K562 (cell line): ENCODE data around the gene PRKAR2B. TPM values are rescaled to one million over a fixed set of nuclear protein-coding genes. Genes with fewer than 3 reads are reported as not detected.
A peak's percentile ranks its signal among the peaks of the same experiment; 100 is the strongest.

Experiments used
- ATAC-seq: fragments of 200-7000 bp; cut with Tn5 transposase; 3 replicates; pipeline ENCODE4 v1.9.1; 2020; ENCODE audit warnings: moderate library complexity
- BruUV-seq: library from RNA; stranded (reverse); fragments of 400-500 nt; replicated peaks from 2 replicates; lab custom pipeline; 2021; lab: Mats Ljungman, UMichigan
- CTCF ChIA-PET: fragments of 300-600 bp; formaldehyde crosslinking; extraction: SDS; loops from one replicate; lab custom pipeline; 2021; ENCODE audit warnings: low intra/inter-chr PET ratio; lab: Yijun Ruan, JAX
- POLR2A ChIA-PET: fragments of 300-600, 350-650 bp; sonication (Branson Sonifier 250); formaldehyde crosslinking; extraction: SDS; loops from one replicate; lab custom pipeline; 2021; ENCODE audit warnings: antibody characterized with exemption, inconsistent platforms; lab: Yijun Ruan, JAX
- DNase-seq, 4 experiments: peaks; one replicate each; pipeline versions ENCODE4 v3.0.0 to v3.0.0-alpha.2; 2011 to 2018; ENCODE audit warnings: low spot score in 3 of 4, mixed read lengths in 3 of 4; ENCODE audit errors: extremely low read depth in 1 of 4
- FAIRE-seq: peaks from 2 replicates; lab custom pipeline; 2011; peaks lifted over from hg19 to GRCh38; lab: Jason Lieb, UNC
- H2AFZ ChIP-seq: 2 replicates; pipeline ENCODE4 v1.6.0; 2011; ENCODE audit warnings: low read depth, low read length, control low read depth, inconsistent platforms
- H3K27ac ChIP-seq: fragments of 200-600 bp; 3 replicates; pipeline ENCODE4 v1.8.0; 2011; ENCODE audit warnings: low read depth, mild to moderate bottlenecking, control low read depth, inconsistent platforms, low read length, moderate library complexity, mixed read lengths; ENCODE audit errors: extremely low read depth
- H3K27me3 ChIP-seq, 2 experiments: fragments of 300-600 bp in 1 of 2; 2 replicates in 1 of 2; 3 replicates in 1 of 2; pipeline versions ENCODE4 v1.6.0 to v1.8.0; 2011; ENCODE audit warnings: inconsistent platforms in 2 of 2, low read length in 2 of 2, mild to moderate bottlenecking in 1 of 2, mixed read lengths in 1 of 2, moderate library complexity in 1 of 2; ENCODE audit not compliant: control insufficient read depth in 2 of 2, insufficient read depth in 2 of 2
- H3K36me3 ChIP-seq: fragments of 300-600 bp; 3 replicates; pipeline ENCODE4 v1.8.0; 2011; ENCODE audit warnings: mild to moderate bottlenecking, low read length, inconsistent platforms; ENCODE audit not compliant: control insufficient read depth, insufficient read depth
- H3K4me1 ChIP-seq, 2 experiments: fragments of 200-600 bp in 1 of 2; replicated peaks in 1 of 2; 2 replicates in 1 of 2; 3 replicates in 1 of 2; pipeline versions ENCODE4 v1.5.1 to v1.8.0; 2011; ENCODE audit warnings: inconsistent platforms in 2 of 2, low read length in 2 of 2, mild to moderate bottlenecking in 1 of 2, mixed read lengths in 1 of 2, moderate library complexity in 1 of 2; ENCODE audit not compliant: control insufficient read depth in 2 of 2, insufficient read depth in 2 of 2
- H3K4me2 ChIP-seq: 2 replicates; pipeline ENCODE4 v1.6.1; 2011; ENCODE audit warnings: low read length, control low read depth, inconsistent platforms, mixed read lengths; ENCODE audit not compliant: insufficient read depth
- H3K4me3 ChIP-seq: fragments of 200-600 bp; sonication (generic), shearing (Covaris generic); 2 replicates; pipeline ENCODE4 v1.5.1; 2016; ENCODE audit warnings: control low read depth, inconsistent platforms
- H3K79me2 ChIP-seq: fragments of 200-600 bp; 3 replicates; pipeline ENCODE4 v1.8.0; 2011; ENCODE audit warnings: low read length, inconsistent platforms; ENCODE audit not compliant: control insufficient read depth, insufficient read depth
- H3K9ac ChIP-seq, 2 experiments: 2 replicates each; pipeline versions ENCODE4 v1.6.0 to v1.6.1; 2011; ENCODE audit warnings: low read depth in 2 of 2, low read length in 2 of 2, control low read depth in 1 of 2, inconsistent platforms in 1 of 2, mild to moderate bottlenecking in 1 of 2, mixed read lengths in 1 of 2; ENCODE audit not compliant: insufficient read depth in 1 of 2
- H3K9me1 ChIP-seq: one replicate; pipeline ENCODE4 v1.6.0; 2011; ENCODE audit warnings: inconsistent platforms, mild to moderate bottlenecking, low read length, moderate library complexity; ENCODE audit not compliant: control insufficient read depth, insufficient read depth
- H3K9me3 ChIP-seq: replicated peaks from 2 replicates; pipeline ENCODE4 v1.5.1; 2011; ENCODE audit warnings: low read depth, low read length, inconsistent platforms; ENCODE audit not compliant: control insufficient read depth, insufficient read depth
- H4K20me1 ChIP-seq: replicated peaks from 2 replicates; pipeline ENCODE4 v1.6.1; 2011; ENCODE audit warnings: low read length, inconsistent platforms, mixed read lengths; ENCODE audit not compliant: control insufficient read depth, insufficient read depth
- BRF2 ChIP-seq: IDR thresholded peaks from 3 replicates; pipeline ENCODE4 v1.6.1; 2011; ENCODE audit warnings: borderline replicate concordance, mild to moderate bottlenecking; ENCODE audit not compliant: insufficient read length, insufficient read depth
- DDX20 ChIP-seq: fragments of 450-650 bp; IDR thresholded peaks from 2 replicates; pipeline ENCODE4 v1.6.1; 2016; ENCODE audit warnings: missing genetic modification characterization, low read depth, mild to moderate bottlenecking, missing compliant biosample characterization, moderate library complexity
- HINFP ChIP-seq: fragments of 450-650 bp; conservative IDR thresholded peaks from 2 replicates; pipeline ENCODE4 v1.6.1; 2016; ENCODE audit warnings: missing genetic modification characterization, low read depth, mild to moderate bottlenecking, control low read depth, missing compliant biosample characterization
- KAT2B ChIP-seq: IDR thresholded peaks from one replicate; pipeline ENCODE4 v1.6.1; 2012; ENCODE audit warnings: low read depth, mild to moderate bottlenecking, control low read depth, inconsistent platforms, low read length, moderate library complexity
- PHB ChIP-seq: fragments of 250-450 bp; sonication (Bioruptor Pico); IDR thresholded peaks from 2 replicates; pipeline ENCODE4 v1.5.0; 2021
- POU5F1 ChIP-seq: fragments of 150-350 bp; IDR thresholded peaks from 2 replicates; pipeline ENCODE4 v1.6.1; 2014; ENCODE audit warnings: borderline replicate concordance, low read length, low read depth, mild to moderate bottlenecking; ENCODE audit not compliant: partially characterized antibody
- PREB ChIP-seq: sonication (generic); formaldehyde crosslinking; IDR thresholded peaks from 2 replicates; pipeline ENCODE4 v1.8.1; 2023; ENCODE audit warnings: mild to moderate bottlenecking, missing genetic modification reagents
- RBM34 ChIP-seq: fragments of 200-400 bp; formaldehyde crosslinking; IDR thresholded peaks from 2 replicates; pipeline ENCODE4 v1.6.1; 2018; ENCODE audit warnings: low read length, borderline replicate concordance; ENCODE audit not compliant: insufficient read depth
- SMAD2 ChIP-seq: fragments of 150-350 bp; IDR thresholded peaks from 2 replicates; pipeline ENCODE4 v1.6.1; 2014; ENCODE audit warnings: low read depth, mild to moderate bottlenecking, low read length
- U2AF2 ChIP-seq: fragments of 200-400 bp; formaldehyde crosslinking; optimal IDR thresholded peaks from 2 replicates; pipeline ENCODE3; 2017; ENCODE audit warnings: low read depth, mild to moderate bottlenecking, low read length
- ZNF146 ChIP-seq: IDR thresholded peaks from one replicate; pipeline ENCODE4 v1.6.1; 2018; ENCODE audit warnings: missing compliant biosample characterization; ENCODE audit not compliant: unreplicated experiment
- ZNF263 ChIP-seq: sonication (generic); formaldehyde crosslinking; IDR thresholded peaks from 2 replicates; pipeline ENCODE4 v1.8.0; 2022; ENCODE audit warnings: mild to moderate bottlenecking, missing genetic modification reagents, borderline replicate concordance
- ZNF408 ChIP-seq: fragments of 250-450 bp; sonication (Bioruptor Pico); IDR thresholded peaks from 2 replicates; pipeline ENCODE4 v1.4.0; 2020; ENCODE audit warnings: low read depth, mild to moderate bottlenecking, moderate library complexity
- WGBS: fragments of 100-300 bp; shearing (Covaris generic); methylation state at CpG from one replicate; pipeline ENCODE4 v1.1.6; 2016; ENCODE audit warnings: low coverage, mixed read lengths; ENCODE audit not compliant: insufficient coverage; ENCODE audit errors: missing lambda C conversion rate; 5-methylcytosine and 5-hydroxymethylcytosine counted together
- in situ Hi-C: fragments of 300-500 bp; cut with MboI; formaldehyde crosslinking; loops from 4 replicates; pipeline ENCODE4 v1.15.0; 2018; ENCODE audit warnings: inconsistent platforms, mixed read lengths
- intact Hi-C: fragments of 100-400 bp; cut with micrococcal nuclease; formaldehyde crosslinking; loops from 2 replicates; pipeline ENCODE4 v1.14.2; 2022
- polyA plus RNA-seq, 8 experiments: library from polyadenylated mRNA; depleted of rRNA in 4 of 8; stranded (reverse) in 5 of 8; unstranded in 3 of 8; fragments of >200 nt; fragmentation: Nextera tagmentation in 2 of 8; fragmentation: Illumina TruSeq in 1 of 8; extraction: Ambion mirVana in 2 of 8; extraction: Trizol in 1 of 8; gene quantifications; 2 replicates each; pipeline versions ENCODE4 v1.2.1 to v1.2.3, GENCODE V29; 2011 to 2014; ENCODE audit warnings: inconsistent platforms in 1 of 8, missing spikeins in 1 of 8
- total RNA-seq, 7 experiments: library from RNA; depleted of rRNA in 6 of 7; stranded (reverse); fragments of >200 nt in 6 of 7; fragmentation: Illumina TruSeq in 2 of 7; extraction: Trizol in 2 of 7; gene quantifications; 2 replicates each; pipeline versions ENCODE4 v1.2.1 to v1.2.3, GENCODE V29; 2011 to 2021; ENCODE audit warnings: low replicate concordance in 1 of 7
- TF ChIP-seq, protein P1 (sequence below), 2 experiments: fragments of 450-650 bp in 1 of 2; sonication (generic) in 1 of 2; formaldehyde crosslinking in 1 of 2; IDR thresholded peaks in 1 of 2; conservative IDR thresholded peaks in 1 of 2; 2 replicates each; pipeline versions ENCODE4 v1.6.1 to v1.8.1; 2016 to 2023; ENCODE audit warnings: mild to moderate bottlenecking in 2 of 2, moderate library complexity in 2 of 2, inconsistent platforms in 1 of 2, missing genetic modification reagents in 1 of 2

PRKAR2B gene
- total and polyA plus RNA-seq, 9 of the 15 experiments (the other 6 are each of a cell fraction or from before 2014, with no cell fraction given) = 59.0 to 173 (median 129) TPM

- no peak overlapping the region for H3K4me2 ChIP-seq
Observed at GRCh38 chr7:107171496-107171895, 127.0 kb downstream of the PRKAR2B start.

More at GRCh38 chr7:107171496-107171895, 127.0 kb downstream of the PRKAR2B start:
- FAIRE-seq (no peak), ATAC-seq (no peak), DNase-seq (no peak)
- Histone ChIP-seq H3K4me1 (peaks cover 0 to 16% of the 10 kb centered on the region in 2 experiments; a peak in 4 of 5 replicates), H3K79me2 (peaks cover 50% of the 10 kb centered on the region), H3K9me1 (no peaks in the 10 kb centered on the region), H3K36me3 (no peaks in the 10 kb centered on the region; the same call in 2 of the 3 replicates), H4K20me1 (no peaks in the 10 kb centered on the region; the same call in none of the 2 replicates), H3K27me3 (no peaks in the 10 kb centered on the region), H2AFZ (no peak overlapping the region), H3K27ac (no peak overlapping the region), H3K4me3 (no peak overlapping the region), H3K9me3 (no peaks in the 10 kb centered on the region), H3K9ac (no peak overlapping the region)
- BruUV-seq = no TSS peak
- intact Hi-C loops (no loop called here), in situ Hi-C loops (no loop called here)
- TF ChIP-seq SMAD2 = no peak
- peak; percentile 16 for TF ChIP-seq POU5F1
- TF ChIP-seq U2AF2 = no peak
- TF ChIP-seq, protein P1, sequence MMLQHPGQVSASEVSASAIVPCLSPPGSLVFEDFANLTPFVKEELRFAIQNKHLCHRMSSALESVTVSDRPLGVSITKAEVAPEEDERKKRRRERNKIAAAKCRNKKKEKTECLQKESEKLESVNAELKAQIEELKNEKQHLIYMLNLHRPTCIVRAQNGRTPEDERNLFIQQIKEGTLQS (IDR thresholded peaks at IDR 0.05) = no peak
- TF ChIP-seq, protein P1 (CRISPR knock-in tag; conservative IDR thresholded peaks at IDR 0.05) = peak; percentile 44; the same call in 1 of the 2 replicates
- no peak for TF ChIP-seq ZNF408 (CRISPR knock-in tag)
- TF ChIP-seq BRF2 = no peak
- no peak for TF ChIP-seq DDX20 (tag)
- TF ChIP-seq ZNF146 = no peak
- no peak for TF ChIP-seq KAT2B
- 0 out of 2 replicates have a peak, but pooled peaks have one; percentile 33 for TF ChIP-seq PREB (CRISPR knock-in tag)
- no peak for TF ChIP-seq ZNF263 (CRISPR knock-in tag)
- no peak for TF ChIP-seq HINFP (tag)
- TF ChIP-seq RBM34 = no peak
- TF ChIP-seq PHB (CRISPR knock-in tag) = no peak
- ChIA-PET CTCF (interaction anchor here (0.7 kb wide), 1 partner anchor 174 kb away, joined by 3 read pairs; no protein-coding TSS in a partner anchor), POLR2A (interaction anchor here (0.6 to 1.7 kb wide), 2 partner anchors 9 to 312 kb away, joined by 3 to 6 read pairs; no protein-coding TSS in a partner anchor)
- 97% methylated on average over 12 of the region's 12 CpGs for WGBS
